H1 (cell line): Measurements from ENCODE around the gene RPAP3.

Experiments used
- CBX8 ChIP-seq: fragments of 300-800, 300-1000 bp; sonication (generic); IDR thresholded peaks from 2 replicates; pipeline ENCODE4 v1.7.1; 2016; ENCODE audit warnings: low read depth, low read length, borderline replicate concordance
- CTCF ChIP-seq, 3 experiments: IDR thresholded peaks; 1 replicate in 2 of 3; 2 replicates in 1 of 3; pipeline versions ENCODE4 v1.5.1 to v1.6.1; 2011; ENCODE audit warnings: low read length in 3 of 3, mild to moderate bottlenecking in 3 of 3, inconsistent platforms in 2 of 3, low read depth in 1 of 3, moderate library complexity in 1 of 3; ENCODE audit not compliant: insufficient read depth in 1 of 3; ENCODE audit errors: control extremely low read depth in 1 of 3
- EP300 ChIP-seq, 2 experiments: IDR thresholded peaks; 1 replicate in 1 of 2; 2 replicates in 1 of 2; pipeline ENCODE4 v1.6.1; 2011 to 2012; ENCODE audit warnings: low read depth in 2 of 2, low read length in 2 of 2, mild to moderate bottlenecking in 2 of 2, borderline replicate concordance in 1 of 2, inconsistent platforms in 1 of 2, moderate library complexity in 1 of 2
- JUN ChIP-seq: IDR thresholded peaks from 2 replicates; pipeline ENCODE4 v1.6.1; 2011; ENCODE audit warnings: low read depth, mild to moderate bottlenecking, improper control_type of control experiment, low read length

- no peak for TF ChIP-seq CTCF (IDR thresholded peaks at IDR 0.05; ENCODE audit: control extremely low read depth in 1 of 3, insufficient read depth in 1 of 3, low read depth in 1 of 3, low read length in 3 of 3)
- no peak for TF ChIP-seq CBX8
- no peak for TF ChIP-seq EP300 (IDR thresholded peaks at IDR 0.05; ENCODE audit: borderline replicate concordance in 1 of 2, low read depth in 2 of 2, low read length in 2 of 2)
- TF ChIP-seq JUN = no peak
These were observed 40.2 kb upstream of the RPAP3 start for GRCh38 chr12:47746073-47746472.
